ENCODE measurements around the gene SWT1.
A peak's percentile ranks its signal among the peaks of the same experiment; 100 is the strongest.

The SWT1 gene

DNA sequence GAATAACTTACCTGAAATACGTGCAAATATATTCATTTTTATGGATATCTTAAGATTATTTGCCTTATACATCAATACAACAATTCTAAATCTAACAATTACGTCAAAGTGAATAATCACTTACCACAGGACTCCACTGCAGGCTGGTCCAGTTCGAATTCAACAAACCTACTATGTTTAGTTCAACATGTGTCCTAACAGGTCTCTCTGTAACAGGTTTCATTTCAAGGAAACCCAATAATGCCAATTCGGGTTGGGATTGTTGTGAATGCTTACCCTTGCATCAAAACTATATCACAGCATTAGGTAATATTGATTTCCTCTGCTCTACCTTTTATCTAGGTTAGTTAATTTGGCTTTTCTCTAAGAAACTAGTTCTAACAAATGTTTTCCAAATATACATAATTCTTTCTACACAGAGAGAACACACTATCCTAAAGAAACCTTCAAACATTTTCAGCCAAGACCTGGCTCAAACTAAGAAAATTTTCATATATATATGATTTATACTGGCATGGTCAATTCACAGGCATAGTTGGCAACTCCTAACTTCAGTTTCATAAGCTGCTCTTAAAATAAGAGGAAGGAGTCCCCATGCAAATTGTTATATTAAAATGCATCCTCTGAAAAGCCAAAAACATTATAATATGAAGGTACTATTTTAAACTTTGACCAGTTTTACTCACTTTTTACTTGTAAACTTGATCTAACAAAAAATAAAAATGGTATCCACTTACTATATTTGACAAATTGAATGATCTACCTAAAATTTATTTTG lies 155.6 kb downstream of the SWT1 start:
- H4K20me1 ChIP-seq (ENCODE audit: insufficient read depth, low read length), result 0 out of 2 replicates have a peak, but pooled peaks cover 9% of the 10 kb centered on the region
- H3F3A ChIP-seq (ENCODE audit: insufficient read depth, low read length), result no peaks in the 10 kb centered on the region; the same call in 1 of the 2 replicates
- H3K27me3 ChIP-seq (ENCODE audit: insufficient read depth, low read length), result no peaks in the 10 kb centered on the region
- no peaks in the 10 kb centered on the region for H3K9me2 ChIP-seq (ENCODE audit: low read depth, low read length)
- H3K36me3 ChIP-seq (ENCODE audit: insufficient read depth, low read length), result peaks cover 47% of the 10 kb centered on the region
- H3K27ac ChIP-seq (ENCODE audit: low read depth, low read length, poor library complexity, severe bottlenecking), result no peak overlapping the region
- H3K4me1 ChIP-seq (ENCODE audit: insufficient read depth, low read length, severe bottlenecking), result peaks cover 38% of the 10 kb centered on the region
- TF ChIP-seq, protein P1, sequence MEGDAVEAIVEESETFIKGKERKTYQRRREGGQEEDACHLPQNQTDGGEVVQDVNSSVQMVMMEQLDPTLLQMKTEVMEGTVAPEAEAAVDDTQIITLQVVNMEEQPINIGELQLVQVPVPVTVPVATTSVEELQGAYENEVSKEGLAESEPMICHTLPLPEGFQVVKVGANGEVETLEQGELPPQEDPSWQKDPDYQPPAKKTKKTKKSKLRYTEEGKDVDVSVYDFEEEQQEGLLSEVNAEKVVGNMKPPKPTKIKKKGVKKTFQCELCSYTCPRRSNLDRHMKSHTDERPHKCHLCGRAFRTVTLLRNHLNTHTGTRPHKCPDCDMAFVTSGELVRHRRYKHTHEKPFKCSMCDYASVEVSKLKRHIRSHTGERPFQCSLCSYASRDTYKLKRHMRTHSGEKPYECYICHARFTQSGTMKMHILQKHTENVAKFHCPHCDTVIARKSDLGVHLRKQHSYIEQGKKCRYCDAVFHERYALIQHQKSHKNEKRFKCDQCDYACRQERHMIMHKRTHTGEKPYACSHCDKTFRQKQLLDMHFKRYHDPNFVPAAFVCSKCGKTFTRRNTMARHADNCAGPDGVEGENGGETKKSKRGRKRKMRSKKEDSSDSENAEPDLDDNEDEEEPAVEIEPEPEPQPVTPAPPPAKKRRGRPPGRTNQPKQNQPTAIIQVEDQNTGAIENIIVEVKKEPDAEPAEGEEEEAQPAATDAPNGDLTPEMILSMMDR (IDR thresholded peaks at IDR 0.05; ENCODE audit: low read length), result no peak
- no peak for TF ChIP-seq EZH2 (IDR thresholded peaks at IDR 0.05; ENCODE audit: borderline replicate concordance, low read length)
- no peak overlapping the region for H3K9ac ChIP-seq (ENCODE audit: low read length)
- H3K4me2 ChIP-seq (ENCODE audit: low read length), result peak overlapping the region; percentile 98; the same call in 1 of the 2 replicates
- H3K9me3 ChIP-seq (ENCODE audit: low read length), result no peaks in the 10 kb centered on the region
- H2AFZ ChIP-seq (ENCODE audit: low read length), result no peak overlapping the region
- H3K4me3 ChIP-seq (ENCODE audit: low read depth, low read length, poor library complexity, severe bottlenecking), result no peak overlapping the region
- peaks cover 59% of the 10 kb centered on the region for H3K79me2 ChIP-seq (ENCODE audit: insufficient read depth, low read length)

DNA sequence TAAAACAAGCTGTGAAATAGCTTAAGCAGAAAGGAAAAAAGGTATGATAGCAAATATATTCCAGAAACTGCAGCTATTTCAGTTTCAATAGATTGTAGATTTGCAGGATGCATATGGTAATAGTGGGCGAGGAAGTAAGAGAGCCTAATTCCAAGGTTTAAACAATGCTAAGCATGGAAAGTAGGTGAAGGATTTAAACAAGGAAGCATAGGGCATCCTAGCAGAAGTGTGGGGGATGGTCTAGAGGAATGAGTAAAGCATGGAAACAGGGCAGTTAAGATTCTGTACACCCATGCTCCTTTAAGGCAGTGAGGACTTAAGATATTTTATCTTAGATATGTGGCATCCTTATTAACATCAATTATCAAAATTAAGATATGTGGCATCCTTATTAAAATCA lies 157.4 kb downstream of the SWT1 start:
- no peaks in the 10 kb centered on the region for H3K9me2 ChIP-seq (ENCODE audit: low read depth, low read length)
- 0 out of 2 replicates have a peak, but pooled peaks cover 9% of the 10 kb centered on the region for H4K20me1 ChIP-seq (ENCODE audit: insufficient read depth, low read length)
- peaks cover 46% of the 10 kb centered on the region for H3K4me1 ChIP-seq (ENCODE audit: insufficient read depth, low read length, severe bottlenecking)
- peak overlapping the region; percentile 98 for H3K4me2 ChIP-seq (ENCODE audit: low read length)
- no peaks in the 10 kb centered on the region for H3K27me3 ChIP-seq (ENCODE audit: insufficient read depth, low read length)
- no peaks in the 10 kb centered on the region for H3F3A ChIP-seq (ENCODE audit: insufficient read depth, low read length)
- peaks cover 29% of the 10 kb centered on the region for H3K36me3 ChIP-seq (ENCODE audit: insufficient read depth, low read length)
- peaks cover 59% of the 10 kb centered on the region for H3K79me2 ChIP-seq (ENCODE audit: insufficient read depth, low read length)
- H3K9me3 ChIP-seq (ENCODE audit: low read length), result no peaks in the 10 kb centered on the region
- H3K27ac ChIP-seq (ENCODE audit: low read depth, low read length, poor library complexity, severe bottlenecking), result no peak overlapping the region
- TF ChIP-seq EZH2 (IDR thresholded peaks at IDR 0.05; ENCODE audit: borderline replicate concordance, low read length), result no peak
- TF ChIP-seq, protein P1 (IDR thresholded peaks at IDR 0.05; ENCODE audit: low read length), result no peak
- H2AFZ ChIP-seq (ENCODE audit: low read length), result no peak overlapping the region
- H3K9ac ChIP-seq (ENCODE audit: low read length), result peak overlapping the region; percentile 88; the same call in 1 of the 2 replicates
- peak overlapping the region; percentile 85 for H3K4me3 ChIP-seq (ENCODE audit: low read depth, low read length, poor library complexity, severe bottlenecking)

DNA sequence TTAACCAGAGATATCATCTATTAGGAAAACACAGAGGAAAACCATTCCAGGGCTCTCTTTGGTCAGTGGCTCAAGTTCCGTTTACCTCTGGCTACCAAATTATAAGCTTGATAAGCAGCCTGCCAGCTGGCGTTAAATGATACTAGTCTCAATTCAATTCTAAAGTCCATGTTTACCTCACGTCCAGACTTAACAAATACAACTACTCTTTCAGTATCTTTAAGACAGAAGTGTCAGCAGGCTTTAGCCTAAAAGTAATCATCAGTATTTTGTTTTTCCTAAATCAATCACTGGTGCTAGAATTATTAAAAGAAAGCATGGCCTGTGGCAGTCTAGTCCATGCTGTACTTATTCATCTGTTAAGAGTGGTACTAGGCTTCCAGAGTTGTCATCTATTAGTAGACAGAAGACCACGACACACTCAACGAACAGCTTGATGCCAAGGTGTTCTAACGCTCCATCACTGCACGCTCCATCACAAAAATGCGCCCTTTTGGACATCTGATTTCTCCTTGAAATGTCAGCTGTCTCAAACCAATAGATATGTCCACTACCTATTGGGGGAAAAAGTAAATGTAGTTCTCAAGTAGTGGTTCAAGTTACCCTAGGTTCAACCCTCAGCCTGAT lies 158.6 kb downstream of the SWT1 start:
- Histone ChIP-seq H3K9ac (ENCODE audit: low read length) (peak overlapping the region; percentile 88), H2AFZ (ENCODE audit: low read length) (no peak overlapping the region), H3K79me2 (ENCODE audit: insufficient read depth, low read length) (peaks cover 58% of the 10 kb centered on the region), H3K27me3 (ENCODE audit: insufficient read depth, low read length) (no peaks in the 10 kb centered on the region), H3K4me1 (ENCODE audit: insufficient read depth, low read length, severe bottlenecking) (peaks cover 46% of the 10 kb centered on the region), H3K4me3 (ENCODE audit: low read depth, low read length, poor library complexity, severe bottlenecking) (peak overlapping the region; percentile 85), H3K36me3 (ENCODE audit: insufficient read depth, low read length) (peaks cover 19% of the 10 kb centered on the region), H3K27ac (ENCODE audit: low read depth, low read length, poor library complexity, severe bottlenecking) (peak overlapping the region; percentile 10), H3K9me3 (ENCODE audit: low read length) (no peaks in the 10 kb centered on the region), H3F3A (ENCODE audit: insufficient read depth, low read length) (no peaks in the 10 kb centered on the region), H4K20me1 (ENCODE audit: insufficient read depth, low read length) (0 out of 2 replicates have a peak, but pooled peaks cover 9% of the 10 kb centered on the region), H3K9me2 (ENCODE audit: low read depth, low read length) (no peaks in the 10 kb centered on the region), H3K4me2 (ENCODE audit: low read length) (peak overlapping the region; percentile 98)
- no peak for TF ChIP-seq EZH2 (IDR thresholded peaks at IDR 0.05; ENCODE audit: borderline replicate concordance, low read length)
- TF ChIP-seq, protein P1 (IDR thresholded peaks at IDR 0.05; ENCODE audit: low read length), result no peak
